Measurements from ENCODE around the gene ARHGAP26.

The ARHGAP26 gene

DNA sequence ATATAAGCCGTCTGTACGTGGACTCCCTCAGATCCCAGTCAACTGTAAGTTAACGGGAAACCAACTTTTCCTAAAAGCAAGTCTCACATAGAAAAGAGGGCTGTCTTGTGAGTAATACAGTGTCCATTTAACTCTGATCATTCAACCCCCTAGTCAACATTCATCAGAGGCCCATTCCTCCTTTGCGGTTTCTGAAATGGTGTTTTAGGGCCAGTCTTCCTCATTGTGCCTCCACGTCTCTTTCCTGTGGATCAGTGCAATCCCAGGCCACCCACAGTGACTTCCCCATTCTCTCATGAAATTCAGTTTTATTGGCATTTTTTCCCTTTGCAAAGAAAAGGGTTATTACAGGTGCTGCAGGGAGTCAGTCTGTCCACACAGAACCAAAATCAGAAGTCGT, 371.5 kb downstream of the ARHGAP26 start:
- H3K4me2 ChIP-seq (ENCODE audit: low read length, poor library complexity, severe bottlenecking) = no peak overlapping the region
- no peak overlapping the region for H3K4me3 ChIP-seq (ENCODE audit: insufficient read depth in 1 of 2, low read depth in 1 of 2, low read length in 2 of 2)
- DNase-seq = no peak
- no peak overlapping the region for H3K27ac ChIP-seq (ENCODE audit: low read length, poor library complexity, severe bottlenecking)
- no peak overlapping the region for H3K4ac ChIP-seq (ENCODE audit: low read depth in 1 of 2, low read length in 2 of 2)
- no peak overlapping the region for H3K14ac ChIP-seq (ENCODE audit: low read length in 2 of 2)
- peak overlapping the region; percentile 44 to 60 for H2BK12ac ChIP-seq (ENCODE audit: low read length in 2 of 2)
- H4K8ac ChIP-seq (ENCODE audit: low read length) = peak overlapping the region; percentile 5
- no peak overlapping the region for H3K18ac ChIP-seq (ENCODE audit: low read depth in 1 of 2, low read length in 2 of 2)
- peaks cover 3% of the 10 kb centered on the region for H3K79me1 ChIP-seq (replicated peaks; ENCODE audit: low read length, poor library complexity, severe bottlenecking)
- H3K9ac ChIP-seq (ENCODE audit: low read length) = no peak overlapping the region
- H2BK5ac ChIP-seq (ENCODE audit: low read depth, low read length, poor library complexity, severe bottlenecking) = no peak overlapping the region
- no peak overlapping the region for H2AK5ac ChIP-seq (ENCODE audit: low read length, severe bottlenecking)
- 97% methylated on average over 6 of the region's 6 CpGs for WGBS
- no peaks in the 10 kb centered on the region for H3K9me3 ChIP-seq (ENCODE audit: control insufficient read depth, low read length)
- no peaks in the 10 kb centered on the region for H3K27me3 ChIP-seq (ENCODE audit: control insufficient read depth in 1 of 2, insufficient read depth in 1 of 2, low read length in 2 of 2)
- peak overlapping the region in 1 of 2 experiments; percentile 25 for H3K23ac ChIP-seq (ENCODE audit: low read length in 2 of 2)
- H4K91ac ChIP-seq (ENCODE audit: low read length) = no peak overlapping the region
- H3K36me3 ChIP-seq (ENCODE audit: control insufficient read depth in 1 of 2, insufficient read depth in 2 of 2, low read depth in 1 of 2, low read length in 2 of 2) = peaks cover 0 to 3% of the 10 kb centered on the region in 2 experiments
- no peak overlapping the region for H2BK120ac ChIP-seq (ENCODE audit: low read depth, low read length)
- H2BK15ac ChIP-seq (ENCODE audit: low read depth, poor library complexity, severe bottlenecking) = no peak overlapping the region
- no peaks in the 10 kb centered on the region for H3K4me1 ChIP-seq (ENCODE audit: control insufficient read depth, insufficient read depth, low read depth, low read length)
- no peak overlapping the region for H2AFZ ChIP-seq (ENCODE audit: low read depth, low read length)

DNA sequence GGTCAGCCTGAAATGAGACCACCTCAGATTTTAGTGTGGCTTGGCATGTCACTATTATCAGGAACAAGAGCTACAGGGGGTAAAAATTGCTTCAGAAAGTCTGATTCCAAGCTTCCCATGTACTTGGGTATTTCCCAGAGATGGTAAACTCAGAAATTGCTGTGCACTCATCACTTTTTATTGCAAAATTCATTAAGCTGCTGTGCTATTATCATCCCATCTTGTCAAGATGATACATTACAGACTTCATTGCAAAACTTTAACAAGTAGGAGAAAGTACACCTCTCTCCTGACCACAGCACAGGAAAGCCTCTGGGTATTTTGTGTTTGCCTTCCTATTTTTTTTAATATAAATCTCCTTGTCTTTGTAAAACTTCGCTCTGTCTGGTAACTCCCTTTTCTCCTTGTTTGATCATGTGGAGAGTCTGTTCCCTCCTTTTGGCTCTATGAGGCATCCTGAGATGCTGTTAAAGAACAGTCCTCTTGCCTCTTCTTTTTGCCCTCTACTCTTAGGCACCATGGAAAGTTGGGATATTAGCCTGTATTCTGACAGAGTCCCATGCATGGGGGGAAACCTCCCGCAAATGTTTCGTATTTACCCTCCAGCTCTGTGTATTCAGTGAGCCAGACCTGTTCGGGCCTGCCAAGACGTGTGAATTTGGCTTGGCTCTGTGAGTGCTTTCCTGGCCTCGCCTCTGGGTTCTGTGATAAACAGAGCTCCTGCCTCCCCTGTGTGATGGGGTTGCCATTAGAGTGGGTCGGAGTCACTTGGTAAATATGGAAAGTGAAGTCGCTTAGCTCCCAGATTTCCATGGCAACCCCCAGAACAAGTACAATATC, 372.6 kb downstream of the ARHGAP26 start:
- Histone ChIP-seq H3K79me1 (replicated peaks; ENCODE audit: low read length, poor library complexity, severe bottlenecking) (peaks cover 3% of the 10 kb centered on the region), H3K23ac (ENCODE audit: low read length in 2 of 2) (no peak overlapping the region), H2AK5ac (ENCODE audit: low read length, severe bottlenecking) (no peak overlapping the region), H2AFZ (ENCODE audit: low read depth, low read length) (no peak overlapping the region), H3K4ac (ENCODE audit: low read depth in 1 of 2, low read length in 2 of 2) (no peak overlapping the region), H3K27me3 (ENCODE audit: control insufficient read depth in 1 of 2, insufficient read depth in 1 of 2, low read length in 2 of 2) (no peaks in the 10 kb centered on the region), H2BK12ac (ENCODE audit: low read length in 2 of 2) (peak overlapping the region in 1 of 2 experiments; percentile 32), H3K4me2 (ENCODE audit: low read length, poor library complexity, severe bottlenecking) (no peak overlapping the region), H4K8ac (ENCODE audit: low read length) (no peak overlapping the region), H3K4me3 (ENCODE audit: insufficient read depth in 1 of 2, low read depth in 1 of 2, low read length in 2 of 2) (no peak overlapping the region), H3K18ac (ENCODE audit: low read depth in 1 of 2, low read length in 2 of 2) (peak overlapping the region in 1 of 2 experiments; percentile 40), H3K9ac (ENCODE audit: low read length) (peak overlapping the region; percentile 77), H3K9me3 (ENCODE audit: control insufficient read depth, low read length) (no peaks in the 10 kb centered on the region), H3K27ac (ENCODE audit: low read length, poor library complexity, severe bottlenecking) (no peak overlapping the region), H2BK5ac (ENCODE audit: low read depth, low read length, poor library complexity, severe bottlenecking) (no peak overlapping the region), H3K4me1 (ENCODE audit: control insufficient read depth, insufficient read depth, low read depth, low read length) (peaks cover 3% of the 10 kb centered on the region), H2BK120ac (ENCODE audit: low read depth, low read length) (no peak overlapping the region), H3K36me3 (ENCODE audit: control insufficient read depth in 1 of 2, insufficient read depth in 2 of 2, low read depth in 1 of 2, low read length in 2 of 2) (no peaks in the 10 kb centered on the region), H4K91ac (ENCODE audit: low read length) (no peak overlapping the region), H3K14ac (ENCODE audit: low read length in 2 of 2) (no peak overlapping the region), H2BK15ac (ENCODE audit: low read depth, poor library complexity, severe bottlenecking) (no peak overlapping the region)
- peak; percentile 85 for DNase-seq
- WGBS = 84% methylated on average over 8 of the region's 8 CpGs

- Histone ChIP-seq H3K9ac (ENCODE audit: low read length) (no peak overlapping the region), H4K91ac (ENCODE audit: low read length) (no peak overlapping the region), H2BK5ac (ENCODE audit: low read depth, low read length, poor library complexity, severe bottlenecking) (no peak overlapping the region), H3K4me3 (ENCODE audit: insufficient read depth in 1 of 2, low read depth in 1 of 2, low read length in 2 of 2) (no peak overlapping the region), H3K18ac (ENCODE audit: low read depth in 1 of 2, low read length in 2 of 2) (no peak overlapping the region), H3K27ac (ENCODE audit: low read length, poor library complexity, severe bottlenecking) (no peak overlapping the region), H2AFZ (ENCODE audit: low read depth, low read length) (no peak overlapping the region), H2AK5ac (ENCODE audit: low read length, severe bottlenecking) (no peak overlapping the region), H3K36me3 (ENCODE audit: control insufficient read depth in 1 of 2, insufficient read depth in 2 of 2, low read depth in 1 of 2, low read length in 2 of 2) (no peaks in the 10 kb centered on the region), H4K8ac (ENCODE audit: low read length) (no peak overlapping the region), H2BK15ac (ENCODE audit: low read depth, poor library complexity, severe bottlenecking) (no peak overlapping the region), H3K4ac (ENCODE audit: low read depth in 1 of 2, low read length in 2 of 2) (no peak overlapping the region), H3K4me1 (ENCODE audit: control insufficient read depth, insufficient read depth, low read depth, low read length) (peaks cover 7% of the 10 kb centered on the region), H3K27me3 (ENCODE audit: control insufficient read depth in 1 of 2, insufficient read depth in 1 of 2, low read length in 2 of 2) (no peaks in the 10 kb centered on the region), H3K79me1 (replicated peaks; ENCODE audit: low read length, poor library complexity, severe bottlenecking) (peaks cover 1% of the 10 kb centered on the region), H2BK12ac (ENCODE audit: low read length in 2 of 2) (no peak overlapping the region), H3K9me3 (ENCODE audit: control insufficient read depth, low read length) (no peaks in the 10 kb centered on the region), H3K14ac (ENCODE audit: low read length in 2 of 2) (no peak overlapping the region), H2BK120ac (ENCODE audit: low read depth, low read length) (no peak overlapping the region), H3K23ac (ENCODE audit: low read length in 2 of 2) (no peak overlapping the region), H3K4me2 (ENCODE audit: low read length, poor library complexity, severe bottlenecking) (no peak overlapping the region)
- DNase-seq = no peak
- WGBS = 100% methylated on average over 1 of the region's 3 CpGs
Measured at GRCh38 chr5:143143973-143144372, 373.8 kb downstream of the ARHGAP26 start.

DNA sequence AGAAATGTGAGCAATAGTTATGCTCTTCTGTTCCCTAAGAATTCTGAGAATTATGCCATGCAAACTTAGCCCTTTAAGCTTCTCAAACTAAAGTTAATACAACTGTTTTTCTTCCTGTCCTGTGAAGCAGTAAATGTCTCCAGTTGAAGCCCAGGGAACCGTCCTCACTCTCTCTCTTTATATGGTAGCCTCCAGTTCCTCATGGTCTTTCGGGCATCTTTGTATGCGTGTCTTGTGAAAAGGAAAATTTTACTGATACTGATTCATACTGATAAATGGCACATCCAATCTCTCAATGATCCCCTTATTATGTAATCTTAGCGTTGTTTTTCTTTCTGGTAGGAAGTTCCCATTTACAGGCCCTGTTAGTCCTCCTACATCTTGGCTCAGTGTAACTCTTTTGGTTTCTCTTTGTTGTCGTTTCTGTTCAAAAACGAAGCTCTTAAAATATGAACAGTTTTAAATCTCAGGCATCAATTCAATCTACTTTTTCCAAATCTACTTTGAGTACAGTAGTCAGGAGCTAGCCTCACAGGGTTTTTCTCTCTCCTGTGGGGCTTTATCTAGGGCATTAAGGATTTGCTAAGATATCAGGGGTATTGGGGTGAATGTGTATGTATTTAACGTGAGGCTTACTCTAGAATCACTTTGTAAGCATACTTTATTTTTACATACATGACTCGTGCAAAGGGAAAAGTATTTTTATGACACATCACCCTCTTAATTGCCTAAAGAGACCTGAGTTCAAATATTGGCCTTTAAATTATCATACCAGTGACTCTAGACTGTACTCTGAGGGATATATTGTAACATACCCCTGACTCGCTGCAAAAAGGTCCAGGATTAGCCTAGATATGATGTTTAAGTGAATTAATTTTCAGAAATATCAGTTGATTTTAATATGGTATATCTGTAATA, 375.3 kb downstream of the ARHGAP26 start:
- Histone ChIP-seq H3K27me3 (ENCODE audit: control insufficient read depth in 1 of 2, insufficient read depth in 1 of 2, low read length in 2 of 2) (no peaks in the 10 kb centered on the region), H3K23ac (ENCODE audit: low read length in 2 of 2) (no peak overlapping the region), H2BK12ac (ENCODE audit: low read length in 2 of 2) (no peak overlapping the region), H2BK5ac (ENCODE audit: low read depth, low read length, poor library complexity, severe bottlenecking) (no peak overlapping the region), H3K79me1 (replicated peaks; ENCODE audit: low read length, poor library complexity, severe bottlenecking) (peaks cover 1% of the 10 kb centered on the region), H3K9me3 (ENCODE audit: control insufficient read depth, low read length) (no peaks in the 10 kb centered on the region), H2BK15ac (ENCODE audit: low read depth, poor library complexity, severe bottlenecking) (no peak overlapping the region), H3K4me3 (ENCODE audit: insufficient read depth in 1 of 2, low read depth in 1 of 2, low read length in 2 of 2) (peak overlapping the region in 1 of 2 experiments; percentile 41), H3K27ac (ENCODE audit: low read length, poor library complexity, severe bottlenecking) (no peak overlapping the region), H3K18ac (ENCODE audit: low read depth in 1 of 2, low read length in 2 of 2) (no peak overlapping the region), H3K9ac (ENCODE audit: low read length) (peak overlapping the region; percentile 83), H3K14ac (ENCODE audit: low read length in 2 of 2) (no peak overlapping the region), H2BK120ac (ENCODE audit: low read depth, low read length) (no peak overlapping the region), H3K36me3 (ENCODE audit: control insufficient read depth in 1 of 2, insufficient read depth in 2 of 2, low read depth in 1 of 2, low read length in 2 of 2) (no peaks in the 10 kb centered on the region), H2AK5ac (ENCODE audit: low read length, severe bottlenecking) (no peak overlapping the region), H3K4me1 (ENCODE audit: control insufficient read depth, insufficient read depth, low read depth, low read length) (peaks cover 10% of the 10 kb centered on the region), H4K8ac (ENCODE audit: low read length) (no peak overlapping the region), H3K4me2 (ENCODE audit: low read length, poor library complexity, severe bottlenecking) (no peak overlapping the region), H3K4ac (ENCODE audit: low read depth in 1 of 2, low read length in 2 of 2) (no peak overlapping the region), H2AFZ (ENCODE audit: low read depth, low read length) (no peak overlapping the region), H4K91ac (ENCODE audit: low read length) (no peak overlapping the region)
- 94% methylated on average over 3 of the region's 9 CpGs for WGBS
- DNase-seq = no peak
